H9 (cell line): ENCODE data around the gene ZNF764. TPM values are rescaled to one million over a fixed set of nuclear protein-coding genes. Genes with fewer than 3 reads are reported as not detected.
"Not testable (repeated sequence)": the region's sequence is repeated elsewhere in the genome, so short reads cannot be mapped to it uniquely, and the experiment has no call there.

Source experiments
- DNase-seq: peaks from one replicate; pipeline ENCODE4 v3.0.0-alpha.2; 2017
- H2AFZ ChIP-seq: one replicate; pipeline ENCODE4 v1.6.1; 2013; ENCODE audit warnings: mild to moderate bottlenecking, low read length, control low read depth, moderate library complexity
- H2AK5ac ChIP-seq: 2 replicates; pipeline ENCODE4 v1.6.1; 2013; ENCODE audit warnings: low read length, control low read depth, mixed read lengths; ENCODE audit not compliant: insufficient read length
- H2BK120ac ChIP-seq: one replicate; pipeline ENCODE4 v1.6.1; 2013; ENCODE audit warnings: low read depth, mild to moderate bottlenecking, low read length, control low read depth, inconsistent platforms; ENCODE audit not compliant: poor library complexity, severe bottlenecking
- H2BK12ac ChIP-seq: 2 replicates; pipeline ENCODE4 v1.6.1; 2013; ENCODE audit warnings: low read length, control low read depth, mixed read lengths, low read depth; ENCODE audit not compliant: insufficient read length
- H2BK15ac ChIP-seq: 2 replicates; pipeline ENCODE4 v1.6.1; 2013; ENCODE audit warnings: low read depth, low read length, control low read depth
- H2BK20ac ChIP-seq: one replicate; pipeline ENCODE4 v1.6.1; 2013; ENCODE audit warnings: low read depth, mild to moderate bottlenecking, low read length, control low read depth, inconsistent platforms; ENCODE audit not compliant: poor library complexity, severe bottlenecking
- H2BK5ac ChIP-seq: 2 replicates; pipeline ENCODE4 v1.6.1; 2013; ENCODE audit warnings: low read length, control low read depth, mixed read lengths; ENCODE audit not compliant: insufficient read length
- H3K14ac ChIP-seq: 2 replicates; pipeline ENCODE4 v1.6.1; 2013; ENCODE audit warnings: low read length, control low read depth; ENCODE audit not compliant: insufficient read depth
- H3K18ac ChIP-seq: 2 replicates; pipeline ENCODE4 v1.6.1; 2013; ENCODE audit warnings: low read depth, mild to moderate bottlenecking, mixed read lengths, low read length, control low read depth; ENCODE audit not compliant: insufficient read length
- H3K23ac ChIP-seq: 2 replicates; pipeline ENCODE4 v1.6.1; 2013; ENCODE audit warnings: low read length, control low read depth, mixed read lengths, low read depth; ENCODE audit not compliant: insufficient read length
- H3K23me2 ChIP-seq: 2 replicates; pipeline ENCODE4 v1.6.1; 2013; ENCODE audit warnings: low read depth, mild to moderate bottlenecking, mixed read lengths, low read length, control low read depth; ENCODE audit not compliant: insufficient read length, poor library complexity, severe bottlenecking
- H3K27ac ChIP-seq: 2 replicates; pipeline ENCODE4 v1.5.1; 2013; ENCODE audit warnings: low read length, control low read depth, mixed read lengths, low read depth; ENCODE audit not compliant: insufficient read length
- H3K27me3 ChIP-seq: 2 replicates; pipeline ENCODE4 v1.6.1; 2013; ENCODE audit warnings: low read length, control low read depth, inconsistent platforms; ENCODE audit not compliant: insufficient read depth
- H3K4ac ChIP-seq: 2 replicates; pipeline ENCODE4 v1.6.1; 2013; ENCODE audit warnings: low read depth, mild to moderate bottlenecking, control low read depth, inconsistent platforms, low read length, moderate library complexity
- H3K4me1 ChIP-seq: 2 replicates; pipeline ENCODE4 v1.6.1; 2013; ENCODE audit warnings: low read length, control low read depth, inconsistent platforms; ENCODE audit not compliant: insufficient read depth
- H3K4me2 ChIP-seq: 2 replicates; pipeline ENCODE4 v1.6.1; 2013; ENCODE audit warnings: low read length, control low read depth, mixed read lengths; ENCODE audit not compliant: insufficient read length, insufficient read depth
- H3K56ac ChIP-seq: 2 replicates; pipeline ENCODE4 v1.6.1; 2013; ENCODE audit warnings: low read depth, mild to moderate bottlenecking, mixed read lengths, low read length, control low read depth; ENCODE audit not compliant: insufficient read length
- H3K79me1 ChIP-seq: 2 replicates; pipeline ENCODE4 v1.6.1; 2013; ENCODE audit warnings: low read depth, mild to moderate bottlenecking, moderate library complexity, low read length, control low read depth, inconsistent platforms; ENCODE audit not compliant: insufficient read depth, poor library complexity, severe bottlenecking
- H3K79me2 ChIP-seq: 2 replicates; pipeline ENCODE4 v1.6.1; 2013; ENCODE audit warnings: low read length, control low read depth, inconsistent platforms; ENCODE audit not compliant: insufficient read depth
- H3K9ac ChIP-seq: 2 replicates; pipeline ENCODE4 v1.6.1; 2013; ENCODE audit warnings: low read length, control low read depth, mixed read lengths; ENCODE audit not compliant: insufficient read length; ENCODE audit errors: extremely low read depth
- H3K9me3 ChIP-seq: one replicate; pipeline ENCODE4 v1.6.1; 2013; ENCODE audit warnings: low read depth, low read length, inconsistent platforms; ENCODE audit not compliant: control insufficient read depth
- H3T11ph ChIP-seq: one replicate; pipeline ENCODE4 v1.6.1; 2013; ENCODE audit warnings: mild to moderate bottlenecking, low read length, control low read depth, inconsistent platforms
- H4K20me1 ChIP-seq: one replicate; pipeline ENCODE4 v1.6.1; 2013; ENCODE audit not compliant: control insufficient read depth, insufficient read length, insufficient read depth
- H4K5ac ChIP-seq: 2 replicates; pipeline ENCODE4 v1.6.1; 2013; ENCODE audit warnings: low read depth, mild to moderate bottlenecking, mixed read lengths, low read length, control low read depth; ENCODE audit not compliant: insufficient read length
- H4K8ac ChIP-seq: replicated peaks from 2 replicates; pipeline ENCODE4 v1.6.1; 2013; ENCODE audit warnings: low read length, control low read depth, mixed read lengths, low read depth; ENCODE audit not compliant: insufficient read length
- H4K91ac ChIP-seq: 2 replicates; pipeline ENCODE4 v1.6.1; 2013; ENCODE audit warnings: low read depth, mild to moderate bottlenecking, moderate library complexity, mixed read lengths, low read length, control low read depth; ENCODE audit not compliant: insufficient read length
- H3K27ac Mint-ChIP-seq, 3 experiments: 2 replicates in 2 of 3; 3 replicates in 1 of 3; pipeline ENCODE4 v1.8.0; 2020 to 2021; ENCODE audit warnings: mixed read lengths in 3 of 3, mild to moderate bottlenecking in 1 of 3, moderate library complexity in 1 of 3
- H3K27me3 Mint-ChIP-seq: 2 replicates; pipeline ENCODE4 v1.8.0; 2021; ENCODE audit warnings: low read depth, mild to moderate bottlenecking, moderate library complexity, mixed read lengths
- H3K36me3 Mint-ChIP-seq, 3 experiments: 2 replicates in 2 of 3; 3 replicates in 1 of 3; pipeline ENCODE4 v1.8.0; 2020 to 2021; ENCODE audit warnings: low read depth in 3 of 3, mixed read lengths in 3 of 3; ENCODE audit not compliant: insufficient read depth in 1 of 3
- H3K4me1 Mint-ChIP-seq, 2 experiments: 2 replicates each; pipeline ENCODE4 v1.8.0; 2020; ENCODE audit warnings: mixed read lengths in 2 of 2
- H3K4me3 Mint-ChIP-seq, 2 experiments: 2 replicates in 1 of 2; 3 replicates in 1 of 2; pipeline ENCODE4 v1.8.0; 2020 to 2021; ENCODE audit warnings: mild to moderate bottlenecking in 2 of 2, mixed read lengths in 2 of 2, moderate library complexity in 1 of 2
- H3K9me3 Mint-ChIP-seq, 2 experiments: 2 replicates in 1 of 2; 3 replicates in 1 of 2; pipeline ENCODE4 v1.8.0; 2020; ENCODE audit warnings: mild to moderate bottlenecking in 2 of 2, mixed read lengths in 2 of 2, moderate library complexity in 1 of 2
- WGBS: extraction: QIAGEN DNeasy Blood & Tissue Kit; methylation state at CpG from one replicate; pipeline ENCODE4 v1.1.7; 2013; ENCODE audit warnings: missing lambda C conversion rate, low lambda C conversion rate, mixed read lengths; ENCODE audit not compliant: insufficient read length; ENCODE audit errors: extremely low coverage; 5-methylcytosine and 5-hydroxymethylcytosine counted together
- total RNA-seq: library from RNA; stranded (reverse); gene quantifications from 2 replicates; pipeline ENCODE4 v1.2.1, GENCODE V29; 2021
- TF ChIP-seq, protein P1 (sequence below): fragments of 200-600 bp; sonication (generic); conservative IDR thresholded peaks from 3 replicates; pipeline ENCODE4 v1.8.0; 2021; ENCODE audit warnings: antibody characterized with exemption, mild to moderate bottlenecking

The ZNF764 gene
- total RNA-seq, 1 experiment from 2014 or later: 11.4 TPM

- Histone ChIP-seq H3K4me1 (peaks cover 3% of the 10 kb centered on the region; the same call in 1 of the 2 replicates), H4K5ac (no peak overlapping the region), H4K91ac (no peak overlapping the region), H3K23ac (no peak overlapping the region), H4K8ac (no peak overlapping the region), H2BK20ac (no peak overlapping the region), H3K4me2 (peak overlapping the region; percentile 19), H3K4ac (no peak overlapping the region), H2BK5ac (no peak overlapping the region), H2AK5ac (no peak overlapping the region), H3K79me1 (no peaks in the 10 kb centered on the region), H3K79me2 (no peaks in the 10 kb centered on the region), H3K18ac (no peak overlapping the region), H2BK12ac (no peak overlapping the region), H3T11ph (no peak overlapping the region), H3K27me3 (no peaks in the 10 kb centered on the region), H3K9ac (no peak overlapping the region), H3K14ac (no peak overlapping the region), H3K23me2 (no peaks in the 10 kb centered on the region), H3K9me3 (no peaks in the 10 kb centered on the region), H3K56ac (no peak overlapping the region), H2AFZ (no peak overlapping the region), H4K20me1 (no peaks in the 10 kb centered on the region), H2BK120ac (no peak overlapping the region), H3K27ac (no peak overlapping the region), H2BK15ac (no peak overlapping the region)
- WGBS: no CpG with 5 or more reads among the region's 10 CpGs
- TF ChIP-seq, protein P1, sequence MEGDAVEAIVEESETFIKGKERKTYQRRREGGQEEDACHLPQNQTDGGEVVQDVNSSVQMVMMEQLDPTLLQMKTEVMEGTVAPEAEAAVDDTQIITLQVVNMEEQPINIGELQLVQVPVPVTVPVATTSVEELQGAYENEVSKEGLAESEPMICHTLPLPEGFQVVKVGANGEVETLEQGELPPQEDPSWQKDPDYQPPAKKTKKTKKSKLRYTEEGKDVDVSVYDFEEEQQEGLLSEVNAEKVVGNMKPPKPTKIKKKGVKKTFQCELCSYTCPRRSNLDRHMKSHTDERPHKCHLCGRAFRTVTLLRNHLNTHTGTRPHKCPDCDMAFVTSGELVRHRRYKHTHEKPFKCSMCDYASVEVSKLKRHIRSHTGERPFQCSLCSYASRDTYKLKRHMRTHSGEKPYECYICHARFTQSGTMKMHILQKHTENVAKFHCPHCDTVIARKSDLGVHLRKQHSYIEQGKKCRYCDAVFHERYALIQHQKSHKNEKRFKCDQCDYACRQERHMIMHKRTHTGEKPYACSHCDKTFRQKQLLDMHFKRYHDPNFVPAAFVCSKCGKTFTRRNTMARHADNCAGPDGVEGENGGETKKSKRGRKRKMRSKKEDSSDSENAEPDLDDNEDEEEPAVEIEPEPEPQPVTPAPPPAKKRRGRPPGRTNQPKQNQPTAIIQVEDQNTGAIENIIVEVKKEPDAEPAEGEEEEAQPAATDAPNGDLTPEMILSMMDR: no peak
- Mint-ChIP-seq H3K36me3 (peaks cover 0 to 10% (median 9%) of the 10 kb centered on the region in 3 experiments; a peak in 6 of 7 replicates), H3K27ac (no peak overlapping the region), H3K27me3 (no peaks in the 10 kb centered on the region), H3K9me3 (0 out of 5 replicates have a peak, but pooled peaks cover 0 to 4% of the 10 kb centered on the region in 2 experiments), H3K4me3 (no peak overlapping the region), H3K4me1 (peaks cover 8 to 18% of the 10 kb centered on the region in 2 experiments)
- DNase-seq: no peak
Observed at GRCh38 chr16:30541502-30542329, 16.5 kb downstream of the ZNF764 start.

GRCh38 chr16:30540916-30541464, 17.2 kb downstream of the ZNF764 start:
- not testable (repeated sequence) for H2BK5ac ChIP-seq, H3K27me3 Mint-ChIP-seq, H3K9me3 ChIP-seq, H3K79me2 ChIP-seq, H3K27ac ChIP-seq, H3K4me3 Mint-ChIP-seq, H3K4me2 ChIP-seq, H2BK15ac ChIP-seq, H3K4me1 ChIP-seq, H2BK120ac ChIP-seq, H4K20me1 ChIP-seq, H2BK12ac ChIP-seq, H2AFZ ChIP-seq, H3K4ac ChIP-seq, H3K79me1 ChIP-seq, H3K27me3 ChIP-seq, H4K91ac ChIP-seq, H3K56ac ChIP-seq, H3K27ac Mint-ChIP-seq, H4K8ac ChIP-seq, H3K9me3 Mint-ChIP-seq, H3K9ac ChIP-seq, H3K14ac ChIP-seq, H2BK20ac ChIP-seq, H2AK5ac ChIP-seq, DNase-seq, H3K23me2 ChIP-seq, H3T11ph ChIP-seq, H3K23ac ChIP-seq, H3K18ac ChIP-seq, H4K5ac ChIP-seq
- Mint-ChIP-seq H3K4me1 (peaks cover 15 to 18% of the 10 kb centered on the region in 2 experiments), H3K36me3 (peaks cover 3 to 13% (median 6%) of the 10 kb centered on the region in 3 experiments; a peak in 6 of 7 replicates)
- WGBS: no CpG with 5 or more reads among the region's 9 CpGs
